ENCODE measurements around the gene RNF215.

RNF215 gene

GRCh38 chr22:30332994-30333706, 54.1 kb downstream of the RNF215 start:
- no peak for DNase-seq (ENCODE audit: low read depth)

- DNase-seq (ENCODE audit: low read depth), result no peak
Observed at GRCh38 chr22:30332551-30332950, 54.7 kb downstream of the RNF215 start.
